ENCODE results near the gene CACFD1.
A peak's percentile ranks its signal among the peaks of the same experiment; 100 is the strongest.

DNA sequence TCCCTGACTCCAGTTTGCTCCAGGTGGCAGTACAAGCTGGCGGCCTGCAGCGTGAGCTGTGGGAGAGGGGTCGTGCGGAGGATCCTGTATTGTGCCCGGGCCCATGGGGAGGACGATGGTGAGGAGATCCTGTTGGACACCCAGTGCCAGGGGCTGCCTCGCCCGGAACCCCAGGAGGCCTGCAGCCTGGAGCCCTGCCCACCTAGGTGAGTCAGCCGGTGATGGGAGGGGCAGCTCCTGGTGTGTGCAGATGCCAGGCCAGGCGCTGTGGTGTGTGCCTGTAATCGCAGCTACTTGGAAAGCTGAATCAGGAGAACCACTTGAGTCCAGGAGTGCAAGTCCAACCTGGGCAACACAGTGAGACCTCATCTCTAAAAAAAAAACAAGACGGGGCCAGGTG lies 10.0 kb upstream of the CACFD1 start:
- TF ChIP-seq, protein P1, sequence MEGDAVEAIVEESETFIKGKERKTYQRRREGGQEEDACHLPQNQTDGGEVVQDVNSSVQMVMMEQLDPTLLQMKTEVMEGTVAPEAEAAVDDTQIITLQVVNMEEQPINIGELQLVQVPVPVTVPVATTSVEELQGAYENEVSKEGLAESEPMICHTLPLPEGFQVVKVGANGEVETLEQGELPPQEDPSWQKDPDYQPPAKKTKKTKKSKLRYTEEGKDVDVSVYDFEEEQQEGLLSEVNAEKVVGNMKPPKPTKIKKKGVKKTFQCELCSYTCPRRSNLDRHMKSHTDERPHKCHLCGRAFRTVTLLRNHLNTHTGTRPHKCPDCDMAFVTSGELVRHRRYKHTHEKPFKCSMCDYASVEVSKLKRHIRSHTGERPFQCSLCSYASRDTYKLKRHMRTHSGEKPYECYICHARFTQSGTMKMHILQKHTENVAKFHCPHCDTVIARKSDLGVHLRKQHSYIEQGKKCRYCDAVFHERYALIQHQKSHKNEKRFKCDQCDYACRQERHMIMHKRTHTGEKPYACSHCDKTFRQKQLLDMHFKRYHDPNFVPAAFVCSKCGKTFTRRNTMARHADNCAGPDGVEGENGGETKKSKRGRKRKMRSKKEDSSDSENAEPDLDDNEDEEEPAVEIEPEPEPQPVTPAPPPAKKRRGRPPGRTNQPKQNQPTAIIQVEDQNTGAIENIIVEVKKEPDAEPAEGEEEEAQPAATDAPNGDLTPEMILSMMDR (IDR thresholded peaks at IDR 0.05 in 2 of 3, conservative IDR thresholded peaks at IDR 0.05 in 1 of 3; ENCODE audit: borderline replicate concordance in 1 of 3, insufficient read depth in 1 of 3, low read depth in 2 of 3, low read length in 2 of 3) = no peak
- TF ChIP-seq TCF7L2 (IDR thresholded peaks at IDR 0.05; ENCODE audit: borderline replicate concordance, extremely low read depth, insufficient read depth, insufficient read length) = no peak
- 0 out of 2 replicates have a peak, but pooled peaks have one; percentile 29 for TF ChIP-seq POLR2AphosphoS5 (IDR thresholded peaks at IDR 0.05; ENCODE audit: low read depth, low read length)
- no peak for TF ChIP-seq POLR2A (IDR thresholded peaks at IDR 0.05; ENCODE audit: borderline replicate concordance, extremely low read depth, insufficient read depth, insufficient read length)
- TF ChIP-seq EZH2 (IDR thresholded peaks at IDR 0.05) = no peak
- TF ChIP-seq, protein P2, sequence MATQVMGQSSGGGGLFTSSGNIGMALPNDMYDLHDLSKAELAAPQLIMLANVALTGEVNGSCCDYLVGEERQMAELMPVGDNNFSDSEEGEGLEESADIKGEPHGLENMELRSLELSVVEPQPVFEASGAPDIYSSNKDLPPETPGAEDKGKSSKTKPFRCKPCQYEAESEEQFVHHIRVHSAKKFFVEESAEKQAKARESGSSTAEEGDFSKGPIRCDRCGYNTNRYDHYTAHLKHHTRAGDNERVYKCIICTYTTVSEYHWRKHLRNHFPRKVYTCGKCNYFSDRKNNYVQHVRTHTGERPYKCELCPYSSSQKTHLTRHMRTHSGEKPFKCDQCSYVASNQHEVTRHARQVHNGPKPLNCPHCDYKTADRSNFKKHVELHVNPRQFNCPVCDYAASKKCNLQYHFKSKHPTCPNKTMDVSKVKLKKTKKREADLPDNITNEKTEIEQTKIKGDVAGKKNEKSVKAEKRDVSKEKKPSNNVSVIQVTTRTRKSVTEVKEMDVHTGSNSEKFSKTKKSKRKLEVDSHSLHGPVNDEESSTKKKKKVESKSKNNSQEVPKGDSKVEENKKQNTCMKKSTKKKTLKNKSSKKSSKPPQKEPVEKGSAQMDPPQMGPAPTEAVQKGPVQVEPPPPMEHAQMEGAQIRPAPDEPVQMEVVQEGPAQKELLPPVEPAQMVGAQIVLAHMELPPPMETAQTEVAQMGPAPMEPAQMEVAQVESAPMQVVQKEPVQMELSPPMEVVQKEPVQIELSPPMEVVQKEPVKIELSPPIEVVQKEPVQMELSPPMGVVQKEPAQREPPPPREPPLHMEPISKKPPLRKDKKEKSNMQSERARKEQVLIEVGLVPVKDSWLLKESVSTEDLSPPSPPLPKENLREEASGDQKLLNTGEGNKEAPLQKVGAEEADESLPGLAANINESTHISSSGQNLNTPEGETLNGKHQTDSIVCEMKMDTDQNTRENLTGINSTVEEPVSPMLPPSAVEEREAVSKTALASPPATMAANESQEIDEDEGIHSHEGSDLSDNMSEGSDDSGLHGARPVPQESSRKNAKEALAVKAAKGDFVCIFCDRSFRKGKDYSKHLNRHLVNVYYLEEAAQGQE (IDR thresholded peaks at IDR 0.05; ENCODE audit: low read depth) = no peak
- no peak for TF ChIP-seq SRF (IDR thresholded peaks at IDR 0.05; ENCODE audit: low read depth)
- TF ChIP-seq, protein P3, sequence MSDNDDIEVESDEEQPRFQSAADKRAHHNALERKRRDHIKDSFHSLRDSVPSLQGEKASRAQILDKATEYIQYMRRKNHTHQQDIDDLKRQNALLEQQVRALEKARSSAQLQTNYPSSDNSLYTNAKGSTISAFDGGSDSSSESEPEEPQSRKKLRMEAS (IDR thresholded peaks at IDR 0.05) = no peak
- no peak for TF ChIP-seq YY1 (IDR thresholded peaks at IDR 0.05; ENCODE audit: extremely low read depth, insufficient replicate concordance, low read depth, low read length)
- TF ChIP-seq CEBPB (IDR thresholded peaks at IDR 0.05; ENCODE audit: low read depth) = no peak
